Esophagus muscularis mucosa (tissue), 4 donors: ENCODE measurements around the gene C5orf46. TPM values are rescaled to one million over a fixed set of nuclear protein-coding genes. Genes with fewer than 3 reads are reported as not detected.
A peak's percentile ranks its signal among the peaks of the same experiment; 100 is the strongest.

ENCODE experiments used
- DNase-seq: peaks from one replicate; pipeline ENCODE4 v3.0.0-alpha.2; 2017; ENCODE audit errors: extremely low spot score
- H3K27ac ChIP-seq, 4 donors: fragments of 200-600 bp; sonication (generic); replicated peaks in 1 of 4; 1 replicate in 3 of 4; 2 replicates in 1 of 4; pipeline ENCODE4 v1.5.1; 2016 to 2019; ENCODE audit warnings: mild to moderate bottlenecking in 1 of 4
- H3K27me3 ChIP-seq, 4 donors: fragments of 200-600 bp; sonication (generic); one replicate each; pipeline versions ENCODE4 v1.5.1 to v1.6.0; 2016 to 2019
- H3K36me3 ChIP-seq, 4 donors: fragments of 200-600 bp; sonication (generic); one replicate each; pipeline ENCODE4 v1.5.1; 2016 to 2019
- H3K4me1 ChIP-seq, 4 donors: fragments of 200-600 bp; sonication (generic); one replicate each; pipeline ENCODE4 v1.5.1; 2016 to 2019
- H3K4me3 ChIP-seq, 4 donors: fragments of 200-600 bp; sonication (generic); 1 replicate in 2 of 4; 2 replicates in 2 of 4; pipeline ENCODE4 v1.5.1; 2016 to 2019; ENCODE audit warnings: mild to moderate bottlenecking in 4 of 4, moderate library complexity in 1 of 4
- H3K9me3 ChIP-seq, 4 donors: fragments of 200-600 bp; sonication (generic); 1 replicate in 3 of 4; 2 replicates in 1 of 4; pipeline ENCODE4 v1.5.1; 2016 to 2019
- EP300 ChIP-seq: sonication (generic); formaldehyde crosslinking; IDR thresholded peaks from one replicate; pipeline ENCODE4 v1.6.1; 2017; ENCODE audit warnings: antibody characterized with exemption
- POLR2A ChIP-seq: fragments of 450-650 bp; IDR thresholded peaks from one replicate; pipeline ENCODE4 v1.6.1; 2017; ENCODE audit warnings: antibody characterized with exemption, moderate library complexity, mild to moderate bottlenecking, low read depth
- POLR2AphosphoS5 ChIP-seq, 2 donors: sonication (generic); formaldehyde crosslinking; IDR thresholded peaks; one replicate each; pipeline ENCODE4 v1.6.1; 2017; ENCODE audit warnings: antibody characterized with exemption in 2 of 2
- WGBS: methylation state at CpG from one replicate; pipeline ENCODE4 v1.1.5; 2018; 5-methylcytosine and 5-hydroxymethylcytosine counted together
- intact Hi-C: fragments of 100-400 bp; cut with DNase I; formaldehyde crosslinking; loops from one replicate; pipeline ENCODE4 v1.15.1; 2023
- total RNA-seq, 4 donors: library from RNA; depleted of rRNA; stranded (reverse); fragments of >200 nt; gene quantifications; one replicate each; pipeline versions ENCODE4 v1.1.0 to v1.2.1, GENCODE V29; 2016
- TF ChIP-seq, protein P1 (sequence below), 3 experiments: fragments of 200-600 bp in 2 of 3; fragments of 450-650 bp in 1 of 3; sonication (generic) in 2 of 3; IDR thresholded peaks; one replicate each; pipeline ENCODE4 v1.5.1; 2017 to 2019; ENCODE audit warnings: antibody characterized with exemption in 3 of 3, mild to moderate bottlenecking in 2 of 3, moderate library complexity in 1 of 3

C5orf46 gene
- total RNA-seq, 4 donors from 2014 or later, result not detected

DNA sequence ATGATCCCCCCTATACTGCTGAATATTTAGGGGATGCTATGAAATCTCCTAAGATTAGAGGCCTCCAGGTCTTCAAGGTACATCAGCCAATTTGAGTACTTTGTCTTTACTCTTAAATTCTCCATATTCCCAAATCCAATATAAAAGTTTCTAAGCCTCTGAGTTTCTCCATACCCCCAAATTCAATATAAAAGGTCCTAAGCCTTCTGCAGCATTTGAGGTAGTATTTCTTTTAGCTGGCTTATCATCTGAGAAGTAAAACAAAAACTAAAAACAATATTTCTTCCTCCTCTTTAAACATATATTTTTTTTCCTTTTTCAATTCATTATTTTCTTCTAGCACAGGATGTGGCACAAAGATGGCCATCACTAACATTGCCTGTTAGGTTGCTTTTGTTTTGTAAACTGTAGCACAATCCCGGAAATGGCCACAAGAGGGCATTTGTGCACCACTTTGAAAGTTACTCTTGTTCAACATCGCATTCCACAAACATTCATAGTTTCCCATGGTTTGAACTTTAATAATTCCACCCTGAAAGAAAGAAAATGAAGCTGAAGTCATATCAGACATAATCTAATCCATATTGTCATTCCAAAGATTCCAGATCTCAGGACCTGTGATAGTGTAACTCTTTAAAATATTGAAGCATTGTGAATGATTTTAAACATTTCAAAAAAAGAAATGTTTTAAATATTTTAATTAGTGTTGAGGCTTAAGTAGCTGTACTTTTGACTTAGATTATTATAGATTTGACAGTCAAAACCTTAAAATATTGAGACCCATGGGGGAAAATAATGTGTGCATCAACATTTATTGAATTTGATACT is 48.8 kb downstream of the C5orf46 start:
- no peak for TF ChIP-seq POLR2AphosphoS5 (IDR thresholded peaks at IDR 0.05)
- TF ChIP-seq, protein P1, sequence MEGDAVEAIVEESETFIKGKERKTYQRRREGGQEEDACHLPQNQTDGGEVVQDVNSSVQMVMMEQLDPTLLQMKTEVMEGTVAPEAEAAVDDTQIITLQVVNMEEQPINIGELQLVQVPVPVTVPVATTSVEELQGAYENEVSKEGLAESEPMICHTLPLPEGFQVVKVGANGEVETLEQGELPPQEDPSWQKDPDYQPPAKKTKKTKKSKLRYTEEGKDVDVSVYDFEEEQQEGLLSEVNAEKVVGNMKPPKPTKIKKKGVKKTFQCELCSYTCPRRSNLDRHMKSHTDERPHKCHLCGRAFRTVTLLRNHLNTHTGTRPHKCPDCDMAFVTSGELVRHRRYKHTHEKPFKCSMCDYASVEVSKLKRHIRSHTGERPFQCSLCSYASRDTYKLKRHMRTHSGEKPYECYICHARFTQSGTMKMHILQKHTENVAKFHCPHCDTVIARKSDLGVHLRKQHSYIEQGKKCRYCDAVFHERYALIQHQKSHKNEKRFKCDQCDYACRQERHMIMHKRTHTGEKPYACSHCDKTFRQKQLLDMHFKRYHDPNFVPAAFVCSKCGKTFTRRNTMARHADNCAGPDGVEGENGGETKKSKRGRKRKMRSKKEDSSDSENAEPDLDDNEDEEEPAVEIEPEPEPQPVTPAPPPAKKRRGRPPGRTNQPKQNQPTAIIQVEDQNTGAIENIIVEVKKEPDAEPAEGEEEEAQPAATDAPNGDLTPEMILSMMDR (IDR thresholded peaks at IDR 0.05), result peak; percentile 54 to 81 (median 77)
- Histone ChIP-seq H3K9me3 (no peaks in the 10 kb centered on the region), H3K4me3 (no peak overlapping the region), H3K36me3 (no peaks in the 10 kb centered on the region), H3K27ac (no peak overlapping the region), H3K4me1 (no peaks in the 10 kb centered on the region), H3K27me3 (no peaks in the 10 kb centered on the region)
- 0% methylated on average over 2 of the region's 2 CpGs for WGBS
- DNase-seq, result no peak
- intact Hi-C loops, result loop anchor here (5.0 kb wide), 1 partner anchor 875 kb away; no protein-coding TSS in a partner anchor

DNA sequence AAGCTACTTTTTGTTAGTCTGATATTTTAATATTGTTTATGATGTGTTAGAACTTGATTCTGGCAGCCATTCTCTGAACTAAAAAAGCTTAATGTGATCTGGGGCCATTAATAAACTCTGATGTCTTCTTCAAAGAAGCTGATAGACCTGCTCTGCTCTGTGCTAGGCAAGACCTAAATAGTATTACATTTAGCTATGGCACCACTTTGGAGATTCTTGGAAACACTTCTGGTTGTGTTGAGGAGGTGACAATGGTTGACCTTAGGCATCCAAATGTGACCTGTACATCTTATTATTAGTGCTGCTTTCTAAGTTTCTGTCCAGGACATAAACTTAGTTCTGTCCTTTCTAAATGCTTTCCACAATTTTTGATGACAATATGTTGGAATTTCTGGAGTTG is 49.5 kb downstream of the C5orf46 start:
- Histone ChIP-seq H3K27ac (no peak overlapping the region), H3K4me3 (no peak overlapping the region), H3K9me3 (no peaks in the 10 kb centered on the region), H3K27me3 (no peaks in the 10 kb centered on the region), H3K4me1 (no peaks in the 10 kb centered on the region), H3K36me3 (no peaks in the 10 kb centered on the region)
- intact Hi-C loops, result loop anchor here (5.0 kb wide), 1 partner anchor 876 kb away; no protein-coding TSS in a partner anchor
- no peak for DNase-seq
- TF ChIP-seq POLR2A (no peak), POLR2AphosphoS5 (IDR thresholded peaks at IDR 0.05) (no peak), EP300 (no peak)
- TF ChIP-seq, protein P1 (IDR thresholded peaks at IDR 0.05), result no peak

DNA sequence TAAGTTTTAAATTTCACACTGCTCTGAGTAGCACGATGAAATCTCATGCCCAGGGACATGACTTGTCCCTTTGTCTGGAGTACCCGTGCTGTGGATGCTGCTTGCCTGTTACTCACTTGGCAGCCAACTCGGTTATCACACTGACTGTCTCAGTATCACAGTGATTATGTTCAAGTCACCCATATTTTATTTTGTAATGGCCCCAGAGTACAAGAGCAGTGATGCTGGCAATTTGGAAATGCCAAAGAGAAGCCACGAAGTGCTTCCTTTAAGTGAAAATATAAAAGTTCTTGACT is 50.6 kb downstream of the C5orf46 start:
- H3K36me3 ChIP-seq, result no peaks in the 10 kb centered on the region
- WGBS, result 46% methylated on average over 4 of the region's 4 CpGs

DNA sequence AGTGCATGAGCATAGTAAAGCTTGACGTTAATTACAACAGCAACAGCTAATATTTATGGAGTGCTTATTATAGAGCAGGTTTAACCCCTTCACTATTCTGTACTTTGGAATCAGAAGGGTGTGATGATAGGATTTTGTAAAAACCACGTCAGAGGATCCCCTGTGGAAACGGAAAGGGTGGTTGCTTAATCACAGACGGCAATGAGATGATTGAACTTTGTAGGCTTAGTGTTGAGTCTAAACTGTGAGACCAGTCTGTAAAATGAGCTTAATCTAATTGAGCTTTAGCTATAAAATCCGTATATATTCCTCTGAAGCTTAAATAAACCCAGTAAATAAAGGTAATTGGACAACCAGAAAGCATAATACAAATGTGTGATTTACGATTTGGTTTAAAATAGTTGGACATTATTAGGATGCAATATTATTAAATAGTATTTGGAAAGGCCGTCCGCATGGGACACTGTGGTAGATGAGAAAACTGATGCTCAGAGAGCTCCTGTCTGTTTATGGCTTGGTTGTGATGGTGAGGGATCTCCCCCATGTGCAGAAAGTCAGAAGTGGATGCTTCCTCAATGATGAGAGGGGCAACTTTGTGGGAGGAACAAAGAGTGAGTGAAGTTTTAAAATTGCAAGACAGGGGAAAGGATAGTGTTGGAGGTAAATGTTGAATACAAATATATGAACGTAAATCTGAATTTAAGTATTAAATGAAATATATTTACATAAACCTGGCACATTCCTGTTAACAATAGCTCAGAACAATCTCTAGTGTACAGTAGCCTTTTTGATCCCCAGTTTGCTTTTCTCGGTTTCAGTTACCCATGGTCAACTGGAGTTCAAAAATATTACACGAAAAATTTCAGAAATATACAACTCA is 51.2 kb downstream of the C5orf46 start:
- TF ChIP-seq, protein P1 (IDR thresholded peaks at IDR 0.05), result no peak
- TF ChIP-seq POLR2AphosphoS5 (IDR thresholded peaks at IDR 0.05) (no peak), POLR2A (no peak), EP300 (no peak)
- intact Hi-C loops, result loop anchor here (5.0 kb wide), 1 partner anchor 877 kb away; no protein-coding TSS in a partner anchor
- WGBS, result 71% methylated on average over 11 of the region's 11 CpGs
- no peak overlapping the region for H3K4me3 ChIP-seq
- H3K4me1 ChIP-seq, result no peaks in the 10 kb centered on the region
- H3K27ac ChIP-seq, result no peak overlapping the region
- no peaks in the 10 kb centered on the region for H3K36me3 ChIP-seq
- no peaks in the 10 kb centered on the region for H3K27me3 ChIP-seq
- DNase-seq, result no peak
- no peaks in the 10 kb centered on the region for H3K9me3 ChIP-seq

More for the DNA sequence above, 50.6 kb downstream of the C5orf46 start:
- DNase-seq, result no peak
- Histone ChIP-seq H3K4me3 (no peak overlapping the region), H3K4me1 (no peaks in the 10 kb centered on the region), H3K9me3 (no peaks in the 10 kb centered on the region), H3K27me3 (no peaks in the 10 kb centered on the region), H3K27ac (no peak overlapping the region)
- TF ChIP-seq POLR2A, result no peak
- intact Hi-C loops, result loop anchor here (5.0 kb wide), 1 partner anchor 877 kb away; no protein-coding TSS in a partner anchor

DNA sequence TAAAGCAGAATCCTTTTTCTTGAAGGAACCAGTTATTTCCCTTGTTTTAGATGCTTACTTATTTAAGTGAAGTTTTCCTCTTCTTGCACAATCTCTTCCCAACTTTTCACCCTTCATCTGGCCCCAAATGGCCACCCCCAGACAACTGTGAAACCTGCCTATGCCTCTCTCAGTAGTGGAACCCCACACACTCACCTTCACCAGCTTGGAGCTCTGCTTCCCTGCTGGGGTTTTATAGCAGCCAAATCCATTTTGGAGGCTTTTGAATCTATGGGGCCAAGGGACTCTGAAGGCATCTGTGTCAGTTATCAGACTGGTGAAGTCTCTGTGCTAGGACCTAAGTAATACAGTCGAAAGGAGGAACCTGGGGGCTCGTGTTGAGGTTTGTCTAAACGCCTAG is 52.0 kb downstream of the C5orf46 start:
- no peak overlapping the region for H3K27ac ChIP-seq
- H3K36me3 ChIP-seq, result no peaks in the 10 kb centered on the region
- H3K27me3 ChIP-seq, result no peaks in the 10 kb centered on the region
- intact Hi-C loops, result no loop called here
- no peaks in the 10 kb centered on the region for H3K9me3 ChIP-seq
- H3K4me3 ChIP-seq, result no peak overlapping the region
- DNase-seq, result no peak
- no peaks in the 10 kb centered on the region for H3K4me1 ChIP-seq
- no peak for TF ChIP-seq POLR2AphosphoS5 (IDR thresholded peaks at IDR 0.05)
- TF ChIP-seq POLR2A, result no peak
- no peak for TF ChIP-seq EP300
- TF ChIP-seq, protein P1 (IDR thresholded peaks at IDR 0.05), result no peak
- WGBS, result 75% methylated on average over 3 of the region's 3 CpGs
